Ascending aorta (tissue), 2 donors: ENCODE data around the gene MAST3. TPM values are rescaled to one million over a fixed set of nuclear protein-coding genes. Genes with fewer than 3 reads are reported as not detected.

Experiments
- DNase-seq, 2 donors: peaks; one replicate each; pipeline ENCODE4 v3.0.0-alpha.2; 2019; ENCODE audit warnings: low spot score in 2 of 2
- H3K27ac ChIP-seq, 2 donors: fragments of 200-600 bp; sonication (generic); one replicate each; pipeline ENCODE4 v1.5.1; 2016 to 2017; ENCODE audit warnings: mild to moderate bottlenecking in 1 of 2
- H3K27me3 ChIP-seq: fragments of 200-600 bp; sonication (generic); one replicate; pipeline ENCODE4 v1.5.1; 2017
- H3K36me3 ChIP-seq, 2 donors: fragments of 200-600 bp; sonication (generic); one replicate each; pipeline ENCODE4 v1.5.1; 2016
- H3K4me1 ChIP-seq, 2 donors: fragments of 200-600 bp; sonication (generic); one replicate each; pipeline ENCODE4 v1.5.1; 2016 to 2017; ENCODE audit warnings: mild to moderate bottlenecking in 1 of 2
- H3K4me3 ChIP-seq, 2 donors: fragments of 200-600 bp; sonication (generic); one replicate each; pipeline ENCODE4 v1.5.1; 2016 to 2017; ENCODE audit warnings: mild to moderate bottlenecking in 1 of 2
- H3K9me3 ChIP-seq, 2 donors: fragments of 200-600 bp; sonication (generic); one replicate each; pipeline ENCODE4 v1.5.1; 2016
- intact Hi-C: fragments of 100-400 bp; cut with DNase I; formaldehyde crosslinking; loops from one replicate; pipeline ENCODE4 v1.15.1; 2023
- total RNA-seq: library from RNA; depleted of rRNA; stranded (reverse); fragments of >200 nt; gene quantifications from one replicate; pipeline ENCODE4 v1.1.0, GENCODE V29; 2016
- TF ChIP-seq, protein P1 (sequence below), 3 experiments: fragments of 200-600 bp in 2 of 3; fragments of 450-650 bp in 1 of 3; sonication (generic) in 2 of 3; IDR thresholded peaks; one replicate each; pipeline ENCODE4 v1.5.1; 2016 to 2019; ENCODE audit warnings: antibody characterized with exemption in 3 of 3, mild to moderate bottlenecking in 1 of 3, moderate library complexity in 1 of 3

MAST3 gene
- total RNA-seq, 1 donor from 2014 or later, result 32.8 TPM

DNA sequence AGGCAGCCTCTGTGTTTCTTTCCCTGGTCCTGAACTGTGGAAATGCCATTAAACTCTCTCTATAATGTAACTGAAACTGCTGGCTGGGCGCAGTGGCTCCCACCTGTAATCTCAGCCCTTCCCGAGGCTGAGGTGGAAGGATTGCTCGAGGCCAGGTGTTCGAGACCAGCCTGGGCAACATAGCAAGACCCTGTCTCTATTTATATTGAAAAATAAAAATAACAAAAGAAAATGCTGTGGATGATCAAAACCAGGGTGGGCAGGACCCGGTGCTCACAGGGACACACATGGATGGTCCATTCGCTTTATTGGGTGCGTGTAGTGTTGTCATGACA, 98.9 kb downstream of the MAST3 start:
- DNase-seq, result no peak
- Histone ChIP-seq H3K4me3 (no peak overlapping the region), H3K9me3 (no peaks in the 10 kb centered on the region), H3K36me3 (peaks cover 8 to 24% of the 10 kb centered on the region in 2 donors), H3K4me1 (peaks cover 10 to 11% of the 10 kb centered on the region in 2 donors), H3K27me3 (no peaks in the 10 kb centered on the region), H3K27ac (no peak overlapping the region)
- intact Hi-C loops, result no loop called here
- TF ChIP-seq, protein P1, sequence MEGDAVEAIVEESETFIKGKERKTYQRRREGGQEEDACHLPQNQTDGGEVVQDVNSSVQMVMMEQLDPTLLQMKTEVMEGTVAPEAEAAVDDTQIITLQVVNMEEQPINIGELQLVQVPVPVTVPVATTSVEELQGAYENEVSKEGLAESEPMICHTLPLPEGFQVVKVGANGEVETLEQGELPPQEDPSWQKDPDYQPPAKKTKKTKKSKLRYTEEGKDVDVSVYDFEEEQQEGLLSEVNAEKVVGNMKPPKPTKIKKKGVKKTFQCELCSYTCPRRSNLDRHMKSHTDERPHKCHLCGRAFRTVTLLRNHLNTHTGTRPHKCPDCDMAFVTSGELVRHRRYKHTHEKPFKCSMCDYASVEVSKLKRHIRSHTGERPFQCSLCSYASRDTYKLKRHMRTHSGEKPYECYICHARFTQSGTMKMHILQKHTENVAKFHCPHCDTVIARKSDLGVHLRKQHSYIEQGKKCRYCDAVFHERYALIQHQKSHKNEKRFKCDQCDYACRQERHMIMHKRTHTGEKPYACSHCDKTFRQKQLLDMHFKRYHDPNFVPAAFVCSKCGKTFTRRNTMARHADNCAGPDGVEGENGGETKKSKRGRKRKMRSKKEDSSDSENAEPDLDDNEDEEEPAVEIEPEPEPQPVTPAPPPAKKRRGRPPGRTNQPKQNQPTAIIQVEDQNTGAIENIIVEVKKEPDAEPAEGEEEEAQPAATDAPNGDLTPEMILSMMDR (IDR thresholded peaks at IDR 0.05), result no peak

DNA sequence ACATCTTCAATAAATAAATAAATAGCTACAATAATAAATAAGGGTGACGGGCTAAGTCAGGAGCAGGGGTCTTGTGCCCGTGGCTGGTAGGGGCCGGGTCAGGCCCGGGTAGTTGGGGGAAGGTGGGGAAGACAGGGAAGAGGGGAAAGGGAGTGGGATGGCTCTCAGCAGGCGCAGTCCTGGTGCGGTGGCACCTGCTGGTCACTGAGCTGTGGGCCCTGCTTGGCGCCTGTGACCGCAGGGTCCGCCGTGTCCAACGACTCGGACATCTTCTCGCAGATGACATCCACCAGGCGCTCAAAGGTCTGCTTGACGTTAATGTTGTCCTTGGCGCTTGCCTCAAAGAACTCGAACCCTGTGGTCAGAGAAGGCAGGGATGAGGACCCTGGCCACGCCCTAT, 99.7 kb downstream of the MAST3 start:
- peaks cover 8 to 11% of the 10 kb centered on the region in 2 donors for H3K4me1 ChIP-seq
- TF ChIP-seq, protein P1 (IDR thresholded peaks at IDR 0.05), result no peak
- H3K36me3 ChIP-seq, result peaks cover 8 to 24% of the 10 kb centered on the region in 2 donors
- no peaks in the 10 kb centered on the region for H3K27me3 ChIP-seq
- H3K4me3 ChIP-seq, result no peak overlapping the region
- intact Hi-C loops, result no loop called here
- no peak for DNase-seq
- H3K9me3 ChIP-seq, result no peaks in the 10 kb centered on the region
- no peak overlapping the region for H3K27ac ChIP-seq

DNA sequence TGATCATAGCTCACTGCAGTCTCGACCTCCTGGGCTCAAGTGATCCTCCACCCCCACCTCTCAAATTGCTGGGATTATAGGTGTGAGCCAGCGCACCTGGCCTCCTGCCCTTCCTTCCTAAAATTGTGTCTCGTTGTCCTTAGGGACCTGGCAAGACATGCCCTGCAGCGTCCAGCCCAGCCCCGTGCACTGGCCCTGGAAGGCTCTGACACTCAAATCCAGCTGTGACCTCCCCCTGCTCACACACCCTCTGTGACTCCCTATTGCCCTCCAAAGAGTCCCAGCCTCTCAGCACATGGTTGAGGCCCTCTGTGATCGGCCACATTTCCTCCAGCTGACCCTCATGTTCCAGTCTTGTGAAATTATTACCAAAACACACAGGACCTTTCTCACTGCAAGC, 100.4 kb downstream of the MAST3 start:
- Histone ChIP-seq H3K36me3 (peaks cover 8 to 24% of the 10 kb centered on the region in 2 donors), H3K4me1 (peaks cover 10 to 14% of the 10 kb centered on the region in 2 donors), H3K9me3 (no peaks in the 10 kb centered on the region), H3K27ac (no peak overlapping the region), H3K4me3 (no peak overlapping the region), H3K27me3 (no peaks in the 10 kb centered on the region)
- intact Hi-C loops, result no loop called here
- TF ChIP-seq, protein P1 (IDR thresholded peaks at IDR 0.05), result no peak
- no peak for DNase-seq

DNA sequence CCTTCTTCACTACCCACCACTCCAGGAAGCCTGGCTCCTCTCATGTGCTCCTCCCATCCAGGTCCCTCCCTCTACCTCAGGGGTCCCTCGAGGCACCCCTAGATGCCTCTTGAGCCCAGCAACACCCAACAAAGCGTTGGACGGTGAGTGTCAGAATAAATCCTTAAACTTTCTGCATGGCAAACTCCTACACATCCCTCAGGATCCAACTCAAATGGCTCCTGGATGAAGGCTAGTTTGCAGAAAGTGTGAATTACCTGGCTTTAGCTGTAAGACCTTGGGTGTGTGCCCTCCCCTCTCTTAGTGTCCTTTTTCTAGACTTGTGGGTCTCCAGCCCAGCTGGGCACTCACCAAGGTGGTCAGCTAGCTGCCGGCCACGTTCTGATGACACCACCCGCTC, 100.8 kb downstream of the MAST3 start:
- TF ChIP-seq, protein P1 (IDR thresholded peaks at IDR 0.05), result no peak
- Histone ChIP-seq H3K9me3 (no peaks in the 10 kb centered on the region), H3K4me1 (peaks cover 14 to 18% of the 10 kb centered on the region in 2 donors), H3K27me3 (no peaks in the 10 kb centered on the region), H3K36me3 (peaks cover 8 to 24% of the 10 kb centered on the region in 2 donors), H3K27ac (no peak overlapping the region), H3K4me3 (no peak overlapping the region)
- DNase-seq, result no peak
- intact Hi-C loops, result no loop called here

Other genes starting within 250 kb of the MAST3 start
- 28.1 TPM for gene JAK3, start 249.8 kb upstream of the MAST3 start, total RNA-seq
- gene RPL18A, start 237.9 kb upstream of the MAST3 start, total RNA-seq, result 2,481 TPM
- not detected for gene SLC5A5, start 225.8 kb upstream of the MAST3 start, total RNA-seq
- 43.3 TPM for gene CCDC124, start 164.8 kb upstream of the MAST3 start, total RNA-seq
- not detected for gene KCNN1, start 130.7 kb upstream of the MAST3 start, total RNA-seq
- gene ARRDC2, start 89.6 kb upstream of the MAST3 start, total RNA-seq, result 443 TPM
- gene IL12RB1, start 10.8 kb upstream of the MAST3 start, total RNA-seq, result 1.5 TPM
- gene PIK3R2, start 55.4 kb downstream of the MAST3 start, total RNA-seq, result 43.1 TPM
- 35.1 TPM for gene IFI30, start 76.0 kb downstream of the MAST3 start, total RNA-seq
- 9.5 TPM for gene MPV17L2, start 95.4 kb downstream of the MAST3 start, total RNA-seq
- 12.3 TPM for gene RAB3A, start 106.3 kb downstream of the MAST3 start, total RNA-seq
- gene PDE4C, start 128.7 kb downstream of the MAST3 start, total RNA-seq, result not detected
- 51.2 TPM for gene IQCN, start 176.7 kb downstream of the MAST3 start, total RNA-seq
- 3,570 TPM for gene JUND, start 183.8 kb downstream of the MAST3 start, total RNA-seq
- gene LSM4, start 225.3 kb downstream of the MAST3 start, total RNA-seq, result 62.5 TPM
- gene PGPEP1, start 242.8 kb downstream of the MAST3 start, total RNA-seq, result 14.8 TPM